NOMO-1 treated with DMSO at 0.1 percent for 48 hours (cell line): ENCODE data around the gene AHRR.
"Not testable (repeated sequence)": the region's sequence is repeated elsewhere in the genome, so short reads cannot be mapped to it uniquely, and the experiment has no call there.

ENCODE experiments used
- DNase-seq: peaks from one replicate; lab custom pipeline; 2025; ENCODE audit not compliant: unreplicated experiment; lab: John Stamatoyannopoulos, UW

The AHRR gene

DNA sequence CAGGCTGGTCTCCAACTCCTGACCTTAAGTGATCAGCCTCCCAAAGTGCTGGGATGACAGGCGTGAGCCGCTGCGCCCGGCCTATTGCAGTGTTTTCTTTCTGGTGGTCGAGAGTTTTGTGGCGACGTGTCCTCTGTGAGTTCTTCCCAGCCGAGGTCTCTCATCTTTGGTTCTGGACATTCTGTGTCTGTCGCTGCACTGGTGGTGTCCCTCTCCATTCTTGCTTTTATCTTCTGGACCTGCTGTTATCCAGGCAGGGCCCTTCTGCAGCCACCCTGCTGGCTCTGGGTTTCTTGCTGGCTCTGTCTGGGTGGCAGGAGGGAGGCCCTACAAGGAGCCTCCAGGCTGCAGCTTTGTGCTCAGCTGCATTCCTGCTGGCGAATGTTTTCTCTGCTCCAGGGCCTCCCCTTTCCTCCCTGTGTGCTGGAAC, 72.3 kb downstream of the AHRR start:
- no peak for DNase-seq

DNA sequence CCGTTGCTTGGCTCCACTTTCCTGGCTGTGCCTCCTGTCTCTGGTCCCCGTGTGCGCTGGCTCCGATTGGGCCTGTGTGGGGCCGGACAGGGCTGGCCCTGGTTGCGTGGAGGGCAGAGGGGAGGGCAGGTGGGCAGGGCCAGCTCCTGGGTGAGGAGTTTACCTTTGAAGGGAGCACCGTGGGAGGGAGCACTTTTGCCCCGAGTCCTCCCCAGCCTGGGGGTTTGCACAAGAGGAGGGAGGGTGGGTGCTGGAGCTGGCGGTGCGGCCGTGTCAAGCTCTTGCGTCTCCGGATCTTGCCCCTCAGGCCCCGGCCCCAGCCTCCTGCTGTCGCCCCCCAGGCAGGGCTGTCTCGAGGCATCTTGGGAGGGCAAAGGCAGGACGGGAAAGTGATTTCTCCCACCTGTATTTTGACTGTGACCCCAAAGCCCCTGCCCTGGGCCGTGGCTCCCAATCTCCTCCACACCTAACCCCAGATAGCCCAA, 73.2 kb downstream of the AHRR start:
- no peak for DNase-seq

DNA sequence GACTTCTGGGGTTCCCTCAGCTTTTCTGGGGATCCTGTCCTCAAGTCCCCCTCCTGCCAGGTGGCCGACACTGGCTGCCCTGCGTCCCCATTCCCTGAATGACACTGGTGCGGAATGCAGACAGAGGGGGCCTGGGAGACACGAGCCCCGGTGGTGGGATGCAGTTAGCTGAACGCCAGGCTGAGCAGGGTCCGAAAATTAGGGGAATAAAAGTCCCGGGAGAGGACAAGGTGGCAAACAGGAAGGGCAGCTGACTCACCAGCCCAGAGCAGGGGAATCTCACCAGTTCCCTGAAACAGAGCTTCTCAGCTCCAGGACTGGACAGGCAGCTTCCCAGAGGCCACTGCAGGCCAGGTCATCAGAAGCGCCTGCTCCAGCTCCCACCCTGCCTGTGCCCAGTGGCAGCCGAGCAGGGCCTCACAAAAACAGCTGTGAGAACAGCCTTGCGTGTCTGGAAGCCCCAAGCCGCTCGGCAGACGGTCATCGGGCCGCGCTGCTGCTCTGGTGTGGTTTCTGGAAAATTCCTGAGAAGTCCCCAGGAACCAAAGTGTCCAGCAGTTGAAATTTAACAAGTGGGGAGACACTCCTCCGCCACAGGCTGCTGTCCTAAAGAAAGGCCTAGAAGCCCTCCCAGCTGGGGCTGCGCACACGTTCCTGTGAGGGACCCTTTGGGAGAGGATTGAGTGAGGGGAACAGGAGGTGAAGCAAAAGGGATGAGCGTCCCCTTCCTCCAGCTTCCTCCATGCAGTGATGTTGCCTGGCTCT, 73.8 kb downstream of the AHRR start:
- DNase-seq = no peak

DNA sequence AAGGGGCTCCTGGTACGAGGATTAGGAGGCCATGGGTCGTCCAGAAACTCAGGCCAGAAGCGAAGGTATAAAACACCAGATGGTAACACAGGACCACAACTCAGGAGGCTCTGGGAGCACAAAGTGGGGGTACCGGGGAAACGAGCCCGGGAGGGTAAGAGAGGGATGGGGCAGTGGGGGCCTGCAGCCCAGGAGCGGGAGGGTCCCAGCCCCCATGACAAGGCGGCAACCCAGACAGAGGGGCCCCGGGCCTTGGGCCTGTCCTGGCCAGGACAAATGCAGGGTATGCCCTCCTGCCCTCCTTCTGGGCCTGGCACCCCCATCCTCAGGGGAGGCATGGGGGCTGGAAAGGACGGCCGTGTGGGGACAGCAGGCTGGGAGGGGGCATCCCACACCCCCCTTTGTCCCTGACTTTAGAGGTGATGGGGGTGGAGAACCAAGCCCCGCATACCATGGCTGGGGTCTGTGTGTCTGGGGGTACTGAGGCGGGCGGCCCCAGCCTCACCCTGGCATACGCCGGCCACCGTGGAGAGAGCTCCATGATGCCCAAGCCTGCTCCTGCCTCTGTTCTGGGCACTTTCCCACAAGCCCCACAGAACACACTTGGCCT, 74.5 kb downstream of the AHRR start:
- DNase-seq = no peak

DNA sequence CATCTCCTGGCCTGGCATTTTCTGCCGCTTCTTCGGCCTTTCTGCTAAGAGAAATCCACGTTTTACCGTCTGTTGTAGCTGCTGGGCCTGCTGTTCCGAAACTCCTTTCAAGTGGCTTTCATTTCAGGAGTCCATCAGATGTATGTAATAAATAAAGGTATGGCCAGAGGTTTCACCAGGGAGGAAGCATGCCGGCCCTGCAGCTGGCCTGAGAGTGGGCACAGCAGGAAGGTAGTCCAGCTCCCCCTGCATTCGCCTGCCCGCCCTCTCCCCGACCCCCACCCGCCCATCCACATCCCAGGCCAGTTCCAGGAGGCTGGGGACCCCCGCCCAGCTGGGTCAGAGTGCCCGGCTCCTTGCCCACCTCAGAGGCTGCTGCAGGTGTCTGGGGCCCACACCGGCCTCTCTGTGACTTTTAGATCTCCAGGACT, 75.0 kb downstream of the AHRR start:
- no peak for DNase-seq

DNA sequence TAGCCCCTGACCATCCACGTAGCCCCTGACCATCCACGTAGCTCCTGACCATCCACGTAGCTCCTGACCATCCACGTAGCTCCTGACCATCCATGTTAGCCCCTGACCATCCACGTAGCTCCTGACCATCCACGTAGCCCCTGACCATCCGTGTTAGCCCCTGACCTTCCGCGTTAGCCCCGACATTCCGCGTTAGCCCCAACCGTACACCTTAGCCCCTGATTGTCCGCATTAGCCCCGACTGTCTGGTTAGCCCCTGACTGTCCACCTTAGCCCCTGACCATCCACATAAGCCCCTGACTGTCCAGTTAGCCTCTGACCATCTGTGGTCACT, 76.6 kb downstream of the AHRR start:
- not testable (repeated sequence) for DNase-seq

DNA sequence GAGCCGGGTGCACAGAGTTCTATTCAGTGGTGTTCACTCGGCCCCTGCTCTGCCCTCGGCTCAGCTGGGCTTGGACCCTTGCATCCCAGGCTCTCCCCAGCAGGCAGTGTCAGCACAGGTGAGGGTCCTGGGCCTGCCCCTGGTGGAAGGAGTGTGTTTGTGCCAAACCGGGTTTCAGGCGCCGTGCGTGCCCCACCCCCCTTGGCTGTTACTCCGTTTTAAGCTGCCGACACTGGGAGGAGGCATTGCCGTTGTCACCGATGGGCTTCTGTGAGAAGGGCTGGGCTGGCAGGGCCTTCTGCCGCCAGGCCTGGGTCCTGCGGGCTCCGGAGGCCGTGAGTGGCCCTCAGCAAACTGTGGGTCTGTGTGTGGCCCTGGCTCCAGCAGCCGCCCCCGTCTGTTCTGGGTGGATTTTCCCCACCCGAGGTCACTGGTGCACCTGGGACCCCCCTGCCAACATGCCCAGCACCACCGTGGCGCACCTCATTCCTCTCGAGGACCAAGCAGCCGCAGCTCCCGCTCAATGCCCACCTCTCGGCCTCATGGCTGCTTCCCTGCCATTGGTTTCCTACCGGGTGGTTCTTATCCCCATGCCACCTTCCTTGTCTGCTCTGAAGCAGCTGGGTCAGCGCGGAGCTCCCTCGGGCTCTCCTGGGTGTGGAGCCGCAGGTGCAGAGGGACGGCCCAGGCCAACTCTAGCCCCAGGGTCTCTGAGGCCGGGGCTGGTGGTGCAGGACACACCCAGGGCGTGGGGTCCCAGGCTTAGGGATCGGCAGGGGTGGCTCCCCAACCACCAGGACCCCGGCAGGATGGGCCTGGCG, 77.2 kb downstream of the AHRR start:
- DNase-seq = no peak

DNA sequence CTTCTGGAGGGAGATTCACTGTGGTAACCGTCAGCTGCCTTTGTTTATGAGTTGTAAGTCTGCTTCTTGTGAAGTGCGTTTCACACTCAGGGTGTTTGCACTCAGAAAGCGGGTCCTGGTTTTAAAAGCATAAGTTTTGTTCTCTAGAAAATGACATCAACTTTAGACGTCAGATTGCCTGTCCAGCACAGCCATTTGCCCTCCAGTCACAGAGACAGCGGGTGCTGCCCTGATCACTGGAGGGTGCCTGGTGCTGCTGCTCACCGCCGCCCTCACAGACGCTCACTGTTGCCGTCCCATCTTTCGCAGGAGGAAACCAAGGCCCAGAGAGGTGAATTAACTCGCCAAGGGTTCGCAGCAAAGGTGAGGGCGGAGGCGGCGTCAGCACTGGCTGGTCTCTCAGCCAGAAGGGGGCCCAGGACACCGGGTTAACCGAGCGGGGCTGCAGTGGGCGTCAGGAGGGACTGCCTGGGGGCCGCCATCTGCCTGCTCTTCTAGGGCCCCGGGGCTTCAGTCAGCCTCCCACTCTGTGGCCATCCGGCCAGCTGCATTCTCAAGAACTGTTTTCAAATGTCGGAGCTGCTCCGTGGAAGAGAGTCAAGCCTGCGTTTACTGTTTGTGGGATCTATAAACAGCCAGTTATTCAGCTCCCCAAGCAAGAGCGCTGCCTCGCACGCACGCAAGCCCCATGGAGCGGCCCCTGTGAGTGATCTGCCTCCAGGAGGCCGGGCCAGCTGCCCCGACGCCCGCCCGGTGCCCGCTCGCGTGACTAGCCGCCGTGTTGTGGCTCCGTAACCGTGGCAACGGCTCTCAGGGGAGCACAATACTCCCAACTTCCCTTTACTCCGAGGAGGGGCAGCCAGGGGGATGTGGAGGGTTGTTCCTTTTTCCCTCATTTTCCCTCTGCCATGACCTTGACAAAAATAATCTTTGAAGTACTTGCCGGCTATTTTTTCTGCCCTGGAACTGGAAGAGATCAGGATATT, 78.1 kb downstream of the AHRR start:
- peak; percentile 99 for DNase-seq

DNA sequence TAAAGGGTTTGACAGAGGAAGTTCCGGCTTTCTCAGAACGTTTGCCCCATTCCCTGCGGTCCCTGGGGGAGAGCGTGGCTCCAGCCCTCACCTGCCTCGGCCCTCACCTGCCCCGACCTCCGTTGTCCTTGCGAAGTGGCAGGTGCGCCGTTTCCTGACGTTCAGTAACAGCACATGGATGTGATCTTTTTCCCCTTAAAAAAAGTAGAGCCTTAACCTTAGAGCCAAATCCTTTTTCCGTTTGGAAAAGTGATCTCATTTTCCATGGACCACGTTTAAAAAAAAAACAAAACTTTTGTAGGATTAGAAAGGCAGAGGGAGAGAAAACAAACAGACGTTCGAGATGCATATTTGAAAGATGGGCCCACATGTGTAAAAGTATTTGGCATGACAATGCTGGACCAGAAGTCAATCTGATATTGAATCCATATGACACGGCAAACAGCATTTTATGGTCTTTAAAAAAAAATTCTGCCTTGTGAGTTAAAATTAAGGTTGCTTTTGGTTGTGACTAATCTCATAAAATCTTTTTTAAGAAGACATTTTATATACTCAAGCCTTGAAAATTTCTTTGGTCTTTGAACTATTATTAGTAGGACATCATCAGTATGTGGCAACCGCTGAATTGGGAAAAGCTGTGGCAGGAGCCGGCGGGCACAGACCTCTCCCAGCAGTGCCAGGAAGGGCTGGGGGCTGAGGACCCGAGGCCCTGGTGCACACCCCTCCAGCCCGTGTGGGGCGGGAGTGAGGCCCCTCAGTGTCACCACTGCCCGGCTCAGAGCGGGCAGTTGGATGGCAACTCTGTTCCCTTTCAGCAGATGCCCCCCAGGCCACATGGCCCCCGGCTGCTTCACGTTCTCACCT, 79.0 kb downstream of the AHRR start:
- peak; percentile 55 for DNase-seq

DNA sequence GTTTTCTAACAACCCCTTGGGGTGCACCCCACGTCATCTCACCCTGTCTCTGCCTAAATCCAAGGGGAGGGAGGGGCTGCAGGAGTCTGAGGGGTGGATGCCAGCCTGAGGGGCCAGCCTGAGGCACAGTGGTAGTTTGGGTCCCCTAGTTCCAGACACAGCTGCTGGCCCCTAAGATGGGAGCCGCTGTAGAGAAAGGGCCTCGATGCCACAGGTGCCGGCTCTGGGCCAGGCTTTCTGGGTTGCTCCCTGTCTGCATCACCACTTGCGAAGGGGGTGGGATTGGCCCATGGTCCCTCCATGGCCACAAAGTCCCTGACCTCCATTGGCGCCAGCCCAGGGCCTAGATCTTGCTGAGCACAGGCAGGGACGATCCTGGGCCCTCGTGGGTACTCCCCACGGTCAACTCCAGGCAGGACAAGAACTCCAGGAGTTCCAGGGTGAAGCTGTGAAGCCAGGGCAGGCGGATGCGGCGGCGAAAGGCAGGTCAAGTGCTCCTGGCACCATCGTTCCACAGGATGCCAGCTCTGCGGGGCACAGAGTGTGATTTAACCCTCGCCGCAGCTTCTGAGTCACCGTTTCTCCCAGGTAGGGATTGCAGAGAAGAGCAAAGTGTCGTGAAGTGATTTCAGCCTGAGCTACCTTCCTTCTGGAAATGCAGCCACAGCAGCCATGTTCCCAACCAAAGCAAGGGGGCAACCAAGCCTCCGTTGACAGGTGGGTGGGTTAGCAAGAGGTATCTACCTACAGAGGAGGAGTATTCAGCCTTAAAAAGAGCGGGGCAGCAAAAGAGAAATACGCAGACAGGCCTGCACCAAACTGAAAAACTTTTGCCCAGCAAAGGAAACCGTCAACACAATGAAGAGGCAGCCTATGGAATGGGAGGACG, 79.9 kb downstream of the AHRR start:
- no peak for DNase-seq

DNA sequence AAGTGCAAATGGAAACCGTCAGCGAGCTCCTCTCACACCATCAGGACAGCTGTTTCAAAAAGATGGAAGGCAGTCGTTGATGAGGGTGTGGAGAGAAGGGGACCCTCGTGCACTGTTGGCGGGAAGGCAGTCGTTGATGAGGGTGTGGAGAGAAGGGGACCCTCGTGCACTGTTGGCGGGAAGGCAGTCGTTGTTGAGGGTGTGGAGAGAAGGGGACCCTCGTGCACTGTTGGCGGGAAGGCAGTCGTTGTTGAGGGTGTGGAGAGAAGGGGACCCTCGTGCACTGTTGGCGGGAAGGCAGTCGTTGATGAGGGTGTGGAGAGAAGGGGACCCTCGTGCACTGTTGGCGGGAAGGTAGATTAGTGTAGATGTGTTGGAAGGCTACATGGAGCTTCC, 80.7 kb downstream of the AHRR start:
- not testable (repeated sequence) for DNase-seq

DNA sequence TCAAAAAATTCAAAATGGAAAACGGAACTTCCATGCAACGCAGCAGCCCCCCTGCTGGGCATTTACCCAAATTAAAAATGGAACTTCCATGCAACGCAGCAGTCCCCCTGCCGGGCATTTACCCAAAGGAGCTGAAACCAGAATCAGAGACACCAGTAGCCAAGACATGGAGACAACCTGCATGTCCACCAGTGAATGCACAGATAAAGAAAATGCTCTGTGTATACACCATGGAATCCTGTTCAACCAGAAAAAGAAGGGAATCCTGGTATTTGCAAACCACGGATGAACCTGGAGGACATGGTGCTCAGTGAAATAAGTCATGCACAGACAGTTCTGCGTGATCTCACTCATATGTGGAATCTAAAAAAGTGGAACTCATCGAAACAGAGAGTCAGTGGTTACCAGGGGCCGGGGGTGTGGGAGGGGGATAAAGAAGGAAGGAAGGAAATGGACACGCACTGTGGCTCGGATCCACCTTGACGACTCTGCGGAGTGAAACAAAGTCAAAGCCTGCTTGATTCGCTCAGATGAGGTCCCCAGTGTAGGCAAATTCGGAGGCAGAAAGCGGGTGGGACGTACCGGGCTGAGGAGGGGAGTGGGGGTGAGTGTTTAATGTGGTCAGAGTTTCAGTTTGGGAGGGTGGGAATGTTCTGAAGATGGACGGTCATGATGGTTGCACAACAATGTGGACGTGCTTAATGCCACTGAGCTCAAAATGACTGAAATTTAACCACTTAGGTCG, 81.3 kb downstream of the AHRR start:
- peak; percentile 90 for DNase-seq

DNA sequence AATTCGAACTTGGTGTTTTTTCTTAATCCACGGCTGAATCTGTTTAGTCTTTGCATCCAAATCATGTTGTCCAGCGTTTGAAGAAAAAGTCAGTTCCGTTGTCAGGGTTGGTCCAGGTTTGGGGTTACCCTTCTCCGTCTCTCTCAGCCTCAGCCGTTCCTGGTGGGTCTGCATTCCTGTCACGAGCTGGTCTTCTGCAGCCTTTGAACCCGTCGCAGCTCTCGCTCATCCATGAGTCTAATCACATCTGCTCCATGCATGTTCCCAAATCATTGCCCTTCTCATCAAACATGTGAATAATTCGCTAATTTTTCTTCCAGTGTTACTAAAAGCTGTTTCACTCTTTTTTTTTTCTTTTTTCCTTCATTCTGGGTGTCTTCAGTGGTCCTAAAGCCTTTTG, 82.5 kb downstream of the AHRR start:
- DNase-seq = no peak

DNA sequence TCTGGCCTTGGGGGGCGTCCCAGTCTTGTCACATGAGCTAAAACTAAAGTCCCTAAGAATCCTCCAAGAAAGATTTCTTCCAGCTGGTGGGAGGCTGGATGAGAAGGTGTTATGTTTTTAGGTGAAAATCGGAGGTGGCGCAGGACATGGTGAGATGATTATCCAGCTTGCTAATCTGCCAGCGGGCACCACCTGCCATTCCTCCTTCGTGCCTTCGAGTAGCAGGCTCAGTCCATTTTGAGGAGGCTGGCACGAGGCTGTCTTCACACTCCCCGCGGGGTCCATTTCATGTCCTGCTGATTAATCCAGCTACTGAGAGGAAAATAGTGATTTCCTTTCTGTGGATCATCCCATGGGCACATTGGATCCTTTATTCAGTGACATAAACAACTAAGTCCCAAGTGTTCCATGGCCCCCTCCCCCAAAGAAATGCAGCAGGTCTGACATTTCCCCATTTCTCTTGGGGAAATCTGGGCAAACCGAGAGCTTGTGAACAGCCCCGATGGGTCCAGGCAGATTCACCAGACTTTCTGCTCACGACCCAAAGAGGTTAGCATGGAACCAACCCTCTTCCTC, 83.2 kb downstream of the AHRR start:
- DNase-seq = no peak

DNA sequence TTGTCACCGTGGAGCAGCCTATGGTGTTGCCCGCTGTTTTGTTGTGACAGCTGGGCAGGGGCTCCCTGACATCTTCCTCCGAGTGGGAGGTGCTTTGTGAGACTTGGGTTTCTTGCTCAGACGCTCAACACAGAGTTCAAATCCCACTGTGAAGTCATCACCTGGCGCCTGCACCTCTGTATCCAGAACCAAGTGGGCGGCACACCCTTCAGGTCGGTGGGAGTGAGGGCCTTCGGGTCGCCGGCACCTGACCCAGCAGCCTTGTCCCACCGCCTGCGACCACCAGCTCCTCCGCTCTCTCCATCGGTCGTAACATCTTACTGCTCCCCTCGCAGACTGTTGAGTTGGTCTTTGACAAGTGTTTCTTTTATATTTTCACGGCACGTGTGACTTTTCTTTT, 83.9 kb downstream of the AHRR start:
- DNase-seq = no peak

DNA sequence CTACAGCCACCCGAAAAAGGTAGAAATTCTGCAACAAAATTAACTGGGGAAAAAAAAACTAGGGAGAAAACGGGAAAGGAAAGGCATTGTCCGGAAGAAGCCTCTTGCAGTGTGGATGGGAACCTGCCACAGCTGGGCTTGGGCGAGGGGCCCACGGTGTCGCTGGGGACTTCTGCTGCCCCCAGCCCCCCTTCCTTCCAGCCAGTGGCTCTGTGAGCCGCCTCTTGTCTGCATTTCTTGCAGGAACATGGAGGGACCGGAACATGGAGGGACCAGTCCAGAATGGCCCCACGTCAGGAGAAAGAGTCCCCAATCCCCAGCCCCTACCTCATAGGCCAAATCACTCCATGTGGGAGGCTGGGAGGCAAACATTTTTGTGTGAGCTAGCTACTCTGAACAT, 84.5 kb downstream of the AHRR start:
- no peak for DNase-seq

DNA sequence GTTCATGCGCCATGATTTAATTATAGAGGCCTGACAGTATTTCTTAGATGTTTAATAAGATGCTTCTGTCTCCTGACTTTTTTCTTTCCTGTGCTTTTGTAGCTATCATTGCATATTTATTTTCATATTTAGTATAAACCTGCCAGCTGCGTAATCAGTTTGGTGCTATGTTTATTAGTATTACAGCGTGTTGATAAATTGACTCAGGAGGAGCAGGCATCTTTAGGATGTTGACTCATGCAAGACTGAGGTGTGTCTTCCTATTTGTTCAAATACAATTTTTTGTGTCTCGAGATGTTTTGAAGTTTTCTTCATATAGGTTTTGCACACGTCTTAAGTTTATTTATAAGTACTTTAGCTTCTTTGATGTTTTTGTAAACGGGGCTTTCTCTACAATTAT, 85.5 kb downstream of the AHRR start:
- no peak for DNase-seq

DNA sequence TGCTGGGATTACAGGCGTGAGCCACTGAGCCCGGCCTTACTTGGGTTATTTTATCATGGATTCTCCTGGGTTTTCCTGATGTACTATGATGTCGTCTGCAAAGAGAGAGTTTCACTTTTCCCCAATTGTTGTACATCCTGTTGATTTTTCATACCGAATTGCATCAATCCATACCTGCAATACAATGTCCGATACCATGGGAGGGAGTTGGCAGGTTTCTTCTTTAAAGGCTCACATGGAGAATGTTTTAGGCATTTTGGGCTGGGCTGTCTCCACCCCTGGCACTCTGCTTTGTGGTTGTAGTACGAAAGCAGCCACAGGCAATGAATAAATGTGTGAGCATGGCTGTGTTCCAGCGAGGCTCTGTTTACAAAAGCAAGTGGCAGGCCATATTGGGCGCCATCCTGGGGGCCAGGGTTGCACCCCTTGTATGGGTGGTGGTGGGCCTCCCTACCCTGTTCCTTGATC, 86.3 kb downstream of the AHRR start:
- no peak for DNase-seq
